ENCODE measurements around the gene P2RY12.

P2RY12 gene

DNA sequence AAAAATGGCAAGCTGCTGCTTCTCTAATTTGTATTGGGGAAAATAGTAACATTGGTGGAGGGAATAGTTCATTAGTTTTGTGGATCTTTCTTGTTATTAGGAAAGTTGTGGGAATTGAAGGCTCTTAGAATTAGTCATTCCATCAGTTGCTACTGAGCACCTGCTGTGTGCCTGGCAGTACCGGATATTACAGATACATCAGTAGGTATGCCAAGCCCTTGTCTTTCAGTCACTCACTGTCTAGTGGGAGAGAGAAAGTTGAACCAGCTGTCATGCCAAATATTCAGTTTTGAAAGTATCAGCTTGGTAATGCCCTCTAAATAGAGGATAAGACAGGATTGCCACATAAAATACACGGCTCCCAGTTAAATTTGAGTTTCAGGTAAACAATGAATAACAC lies 43.8 kb upstream of the P2RY12 start:
- ChIA-PET POLR2A (no interaction called here), CTCF (interaction anchor here (0.6 kb wide), 1 partner anchor 376 kb away, joined by 6 read pairs; no protein-coding TSS in a partner anchor)
- Histone ChIP-seq H3K9me3 (ENCODE audit: control insufficient read depth, insufficient read depth, low read depth, low read length) (no peaks in the 10 kb centered on the region), H3K4me1 (ENCODE audit: control insufficient read depth, insufficient read depth, low read length) (no peaks in the 10 kb centered on the region), H3K27ac (ENCODE audit: extremely low read depth, low read depth, low read length) (no peak overlapping the region), H3K36me3 (ENCODE audit: control insufficient read depth in 2 of 2, insufficient read depth in 1 of 2, low read length in 2 of 2) (peaks cover 0 to 6% of the 10 kb centered on the region in 2 experiments; a peak in 1 of 3 replicates), H3K4me3 (ENCODE audit: low read depth, low read length) (no peak overlapping the region)
- TF ChIP-seq ZNF623 (tag by site-specific recombination; IDR thresholded peaks at IDR 0.05) (no peak), ZNF48 (tag by site-specific recombination; IDR thresholded peaks at IDR 0.05) (no peak), TRIM28 (IDR thresholded peaks at IDR 0.05; ENCODE audit: borderline replicate concordance, low read length) (no peak), RBAK (tag by site-specific recombination; IDR thresholded peaks at IDR 0.05) (no peak), ZNF549 (tag by site-specific recombination; IDR thresholded peaks at IDR 0.05) (no peak), ZNF433 (tag by site-specific recombination; IDR thresholded peaks at IDR 0.05; ENCODE audit: low read depth) (no peak), KLF9 (tag by site-specific recombination; IDR thresholded peaks at IDR 0.05; ENCODE audit: low read depth) (no peak), BCL11B (tag by site-specific recombination; IDR thresholded peaks at IDR 0.05; ENCODE audit: low read depth) (no peak), ZNF157 (tag by site-specific recombination; IDR thresholded peaks at IDR 0.05) (no peak), BCL11A (tag by site-specific recombination; IDR thresholded peaks at IDR 0.05; ENCODE audit: low read depth) (no peak), ZNF544 (tag by site-specific recombination; IDR thresholded peaks at IDR 0.05) (no peak)
- TF ChIP-seq, protein P1, sequence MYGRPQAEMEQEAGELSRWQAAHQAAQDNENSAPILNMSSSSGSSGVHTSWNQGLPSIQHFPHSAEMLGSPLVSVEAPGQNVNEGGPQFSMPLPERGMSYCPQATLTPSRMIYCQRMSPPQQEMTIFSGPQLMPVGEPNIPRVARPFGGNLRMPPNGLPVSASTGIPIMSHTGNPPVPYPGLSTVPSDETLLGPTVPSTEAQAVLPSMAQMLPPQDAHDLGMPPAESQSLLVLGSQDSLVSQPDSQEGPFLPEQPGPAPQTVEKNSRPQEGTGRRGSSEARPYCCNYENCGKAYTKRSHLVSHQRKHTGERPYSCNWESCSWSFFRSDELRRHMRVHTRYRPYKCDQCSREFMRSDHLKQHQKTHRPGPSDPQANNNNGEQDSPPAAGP (tag by site-specific recombination; IDR thresholded peaks at IDR 0.05): no peak

DNA sequence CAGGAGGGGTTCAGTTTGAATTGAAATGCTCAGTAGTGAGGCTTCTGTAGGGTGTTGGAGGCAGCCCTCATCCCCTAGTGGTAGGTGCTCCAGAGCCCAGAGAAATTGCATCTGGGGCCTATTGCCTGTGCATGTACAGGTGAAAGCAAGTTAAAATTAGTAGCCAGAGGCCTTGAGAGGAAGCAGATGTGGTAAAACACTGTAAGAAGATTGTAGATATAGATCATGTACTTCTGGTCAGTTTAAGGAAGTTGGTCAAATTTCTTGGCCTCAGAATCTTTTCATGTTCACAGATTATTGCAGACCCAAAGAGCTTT lies 41.7 kb upstream of the P2RY12 start:
- ChIA-PET CTCF (interaction anchor here (1.0 to 2.5 kb wide), 4 partner anchors 9 to 492 kb away, joined by 3 to 10 read pairs (median 4); no protein-coding TSS in a partner anchor), POLR2A (no interaction called here)

More for the DNA sequence above, 41.7 kb upstream of the P2RY12 start:
- no peaks in the 10 kb centered on the region for H3K4me1 ChIP-seq (ENCODE audit: control insufficient read depth, insufficient read depth, low read length)
- no peak overlapping the region for H3K27ac ChIP-seq (ENCODE audit: extremely low read depth, low read depth, low read length)
- TF ChIP-seq YY2 (tag by site-specific recombination; IDR thresholded peaks at IDR 0.05) (no peak), ZNF292 (tag by site-specific recombination; IDR thresholded peaks at IDR 0.05; ENCODE audit: borderline replicate concordance, low read depth) (no peak), ZNF10 (tag by site-specific recombination; IDR thresholded peaks at IDR 0.05) (no peak), ZNF146 (tag by site-specific recombination; IDR thresholded peaks at IDR 0.05) (no peak), ZNF585B (tag by site-specific recombination; IDR thresholded peaks at IDR 0.05) (no peak), SP2 (tag by site-specific recombination; IDR thresholded peaks at IDR 0.05) (no peak), SP7 (tag by site-specific recombination; IDR thresholded peaks at IDR 0.05) (no peak), ZNF121 (tag by site-specific recombination; IDR thresholded peaks at IDR 0.05) (no peak), ZNF391 (tag by site-specific recombination; IDR thresholded peaks at IDR 0.05; ENCODE audit: borderline replicate concordance, low read depth) (no peak), ZBTB21 (tag by site-specific recombination; IDR thresholded peaks at IDR 0.05) (no peak), ZNF571 (tag by site-specific recombination; IDR thresholded peaks at IDR 0.05) (no peak), GLIS2 (tag by site-specific recombination; IDR thresholded peaks at IDR 0.05) (no peak), ZNF184 (tag by site-specific recombination; IDR thresholded peaks at IDR 0.05) (no peak)
- TF ChIP-seq, protein P2, sequence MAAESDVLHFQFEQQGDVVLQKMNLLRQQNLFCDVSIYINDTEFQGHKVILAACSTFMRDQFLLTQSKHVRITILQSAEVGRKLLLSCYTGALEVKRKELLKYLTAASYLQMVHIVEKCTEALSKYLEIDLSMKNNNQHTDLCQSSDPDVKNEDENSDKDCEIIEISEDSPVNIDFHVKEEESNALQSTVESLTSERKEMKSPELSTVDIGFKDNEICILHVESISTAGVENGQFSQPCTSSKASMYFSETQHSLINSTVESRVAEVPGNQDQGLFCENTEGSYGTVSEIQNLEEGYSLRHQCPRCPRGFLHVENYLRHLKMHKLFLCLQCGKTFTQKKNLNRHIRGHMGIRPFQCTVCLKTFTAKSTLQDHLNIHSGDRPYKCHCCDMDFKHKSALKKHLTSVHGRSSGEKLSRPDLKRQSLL (tag by site-specific recombination; IDR thresholded peaks at IDR 0.05): no peak
- TF ChIP-seq, protein P3, sequence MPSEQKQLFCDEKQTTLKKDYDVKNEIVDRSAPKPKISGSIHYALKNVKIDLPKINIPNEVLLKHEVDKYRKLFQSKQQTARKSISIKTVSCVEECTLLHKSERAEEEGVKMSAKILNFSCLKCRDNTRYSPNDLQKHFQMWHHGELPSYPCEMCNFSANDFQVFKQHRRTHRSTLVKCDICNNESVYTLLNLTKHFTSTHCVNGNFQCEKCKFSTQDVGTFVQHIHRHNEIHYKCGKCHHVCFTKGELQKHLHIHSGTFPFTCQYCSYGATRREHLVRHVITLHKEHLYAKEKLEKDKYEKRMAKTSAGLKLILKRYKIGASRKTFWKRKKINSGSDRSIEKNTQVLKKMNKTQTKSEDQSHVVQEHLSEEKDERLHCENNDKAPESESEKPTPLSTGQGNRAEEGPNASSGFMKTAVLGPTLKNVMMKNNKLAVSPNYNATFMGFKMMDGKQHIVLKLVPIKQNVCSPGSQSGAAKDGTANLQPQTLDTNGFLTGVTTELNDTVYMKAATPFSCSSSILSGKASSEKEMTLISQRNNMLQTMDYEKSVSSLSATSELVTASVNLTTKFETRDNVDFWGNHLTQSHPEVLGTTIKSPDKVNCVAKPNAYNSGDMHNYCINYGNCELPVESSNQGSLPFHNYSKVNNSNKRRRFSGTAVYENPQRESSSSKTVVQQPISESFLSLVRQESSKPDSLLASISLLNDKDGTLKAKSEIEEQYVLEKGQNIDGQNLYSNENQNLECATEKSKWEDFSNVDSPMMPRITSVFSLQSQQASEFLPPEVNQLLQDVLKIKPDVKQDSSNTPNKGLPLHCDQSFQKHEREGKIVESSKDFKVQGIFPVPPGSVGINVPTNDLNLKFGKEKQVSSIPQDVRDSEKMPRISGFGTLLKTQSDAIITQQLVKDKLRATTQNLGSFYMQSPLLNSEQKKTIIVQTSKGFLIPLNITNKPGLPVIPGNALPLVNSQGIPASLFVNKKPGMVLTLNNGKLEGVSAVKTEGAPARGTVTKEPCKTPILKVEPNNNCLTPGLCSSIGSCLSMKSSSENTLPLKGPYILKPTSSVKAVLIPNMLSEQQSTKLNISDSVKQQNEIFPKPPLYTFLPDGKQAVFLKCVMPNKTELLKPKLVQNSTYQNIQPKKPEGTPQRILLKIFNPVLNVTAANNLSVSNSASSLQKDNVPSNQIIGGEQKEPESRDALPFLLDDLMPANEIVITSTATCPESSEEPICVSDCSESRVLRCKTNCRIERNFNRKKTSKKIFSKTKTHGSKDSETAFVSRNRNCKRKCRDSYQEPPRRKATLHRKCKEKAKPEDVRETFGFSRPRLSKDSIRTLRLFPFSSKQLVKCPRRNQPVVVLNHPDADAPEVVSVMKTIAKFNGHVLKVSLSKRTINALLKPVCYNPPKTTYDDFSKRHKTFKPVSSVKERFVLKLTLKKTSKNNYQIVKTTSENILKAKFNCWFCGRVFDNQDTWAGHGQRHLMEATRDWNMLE (tag by site-specific recombination; conservative IDR thresholded peaks at IDR 0.05; ENCODE audit: low read depth): no peak
- TF ChIP-seq, protein P4, sequence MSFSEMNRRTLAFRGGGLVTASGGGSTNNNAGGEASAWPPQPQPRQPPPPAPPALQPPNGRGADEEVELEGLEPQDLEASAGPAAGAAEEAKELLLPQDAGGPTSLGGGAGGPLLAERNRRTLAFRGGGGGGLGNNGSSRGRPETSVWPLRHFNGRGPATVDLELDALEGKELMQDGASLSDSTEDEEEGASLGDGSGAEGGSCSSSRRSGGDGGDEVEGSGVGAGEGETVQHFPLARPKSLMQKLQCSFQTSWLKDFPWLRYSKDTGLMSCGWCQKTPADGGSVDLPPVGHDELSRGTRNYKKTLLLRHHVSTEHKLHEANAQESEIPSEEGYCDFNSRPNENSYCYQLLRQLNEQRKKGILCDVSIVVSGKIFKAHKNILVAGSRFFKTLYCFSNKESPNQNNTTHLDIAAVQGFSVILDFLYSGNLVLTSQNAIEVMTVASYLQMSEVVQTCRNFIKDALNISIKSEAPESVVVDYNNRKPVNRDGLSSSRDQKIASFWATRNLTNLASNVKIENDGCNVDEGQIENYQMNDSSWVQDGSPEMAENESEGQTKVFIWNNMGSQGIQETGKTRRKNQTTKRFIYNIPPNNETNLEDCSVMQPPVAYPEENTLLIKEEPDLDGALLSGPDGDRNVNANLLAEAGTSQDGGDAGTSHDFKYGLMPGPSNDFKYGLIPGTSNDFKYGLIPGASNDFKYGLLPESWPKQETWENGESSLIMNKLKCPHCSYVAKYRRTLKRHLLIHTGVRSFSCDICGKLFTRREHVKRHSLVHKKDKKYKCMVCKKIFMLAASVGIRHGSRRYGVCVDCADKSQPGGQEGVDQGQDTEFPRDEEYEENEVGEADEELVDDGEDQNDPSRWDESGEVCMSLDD (tag by site-specific recombination; IDR thresholded peaks at IDR 0.05): no peak
- H3K4me3 ChIP-seq (ENCODE audit: low read depth, low read length): no peak overlapping the region
- peaks cover 0 to 6% of the 10 kb centered on the region in 2 experiments; a peak in 1 of 3 replicates for H3K36me3 ChIP-seq (ENCODE audit: control insufficient read depth in 2 of 2, insufficient read depth in 1 of 2, low read length in 2 of 2)
- no peaks in the 10 kb centered on the region for H3K9me3 ChIP-seq (ENCODE audit: control insufficient read depth, insufficient read depth, low read depth, low read length)

Measured in HEK293 (cell line).